Osteocyte (in vitro differentiated cells): Measurements from ENCODE around the gene PKP3. TPM values are rescaled to one million over a fixed set of nuclear protein-coding genes. Genes with fewer than 3 reads are reported as not detected.

ENCODE experiments used
- DNase-seq: peaks from one replicate; pipeline ENCODE4 v3.0.0; 2021; ENCODE audit warnings: mixed read lengths; ENCODE audit not compliant: unreplicated experiment; ENCODE audit errors: extremely low spot score
- H3K27ac Mint-ChIP-seq: one replicate; pipeline ENCODE4 v1.8.0; 2021; ENCODE audit warnings: mild to moderate bottlenecking, mixed read lengths; ENCODE audit not compliant: unreplicated experiment
- H3K27me3 Mint-ChIP-seq: one replicate; pipeline ENCODE4 v1.8.0; 2021; ENCODE audit warnings: mixed read lengths; ENCODE audit not compliant: unreplicated experiment
- H3K36me3 Mint-ChIP-seq: one replicate; pipeline ENCODE4 v1.8.0; 2021; ENCODE audit warnings: mixed read lengths; ENCODE audit not compliant: unreplicated experiment
- H3K4me1 Mint-ChIP-seq: one replicate; pipeline ENCODE4 v1.8.0; 2021; ENCODE audit warnings: mixed read lengths; ENCODE audit not compliant: unreplicated experiment
- H3K4me3 Mint-ChIP-seq: one replicate; pipeline ENCODE4 v1.8.0; 2021; ENCODE audit warnings: mild to moderate bottlenecking, moderate library complexity, mixed read lengths; ENCODE audit not compliant: unreplicated experiment
- H3K9me3 Mint-ChIP-seq: one replicate; pipeline ENCODE4 v1.8.0; 2021; ENCODE audit warnings: mixed read lengths; ENCODE audit not compliant: unreplicated experiment
- CTCF ChIP-seq: fragments of 200-600 bp; sonication (generic); IDR thresholded peaks from 2 replicates; pipeline ENCODE4 v1.5.0; 2021; ENCODE audit warnings: antibody characterized with exemption, mild to moderate bottlenecking, moderate library complexity
- total RNA-seq: library from RNA; stranded (reverse); gene quantifications from 2 replicates; pipeline ENCODE4 v1.2.1, GENCODE V29; 2021

Gene PKP3
- total RNA-seq, 1 donor from 2014 or later = 0.40 TPM

GRCh38 chr11:425301-425700 is 31.3 kb downstream of the PKP3 start:
- H3K27me3 Mint-ChIP-seq = peaks cover 9% of the 10 kb centered on the region
- H3K9me3 Mint-ChIP-seq = no peaks in the 10 kb centered on the region
- no peak overlapping the region for H3K4me3 Mint-ChIP-seq
- no peaks in the 10 kb centered on the region for H3K4me1 Mint-ChIP-seq
- no peak for TF ChIP-seq CTCF
- H3K36me3 Mint-ChIP-seq = no peaks in the 10 kb centered on the region
- H3K27ac Mint-ChIP-seq = no peak overlapping the region
- DNase-seq = no peak

DNA sequence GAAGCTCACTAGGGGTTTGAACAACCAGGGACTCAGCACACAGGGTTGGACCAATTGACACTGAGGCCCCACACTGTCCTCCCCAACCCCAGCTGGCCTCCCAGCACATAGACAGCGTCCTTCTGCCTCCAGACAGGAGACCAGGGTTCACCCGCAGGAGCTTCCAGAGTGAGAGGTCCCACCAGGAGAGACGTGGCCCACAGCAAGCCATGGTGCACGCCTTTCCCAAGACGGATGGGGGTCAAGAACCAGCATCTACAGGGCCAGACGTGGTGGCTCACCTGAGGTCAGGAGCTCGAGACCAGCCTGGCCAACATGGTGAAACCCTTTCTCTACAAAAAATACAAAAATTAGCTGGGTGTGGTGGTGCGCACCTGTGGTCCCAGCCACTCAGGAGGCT is 32.8 kb downstream of the PKP3 start:
- Mint-ChIP-seq H3K9me3 (no peaks in the 10 kb centered on the region), H3K27me3 (peaks cover 9% of the 10 kb centered on the region), H3K27ac (no peak overlapping the region), H3K36me3 (no peaks in the 10 kb centered on the region), H3K4me1 (no peaks in the 10 kb centered on the region), H3K4me3 (no peak overlapping the region)
- no peak for DNase-seq
- TF ChIP-seq CTCF = no peak

GRCh38 chr11:428295-428694 is 34.3 kb downstream of the PKP3 start:
- no peak for DNase-seq
- H3K36me3 Mint-ChIP-seq = no peaks in the 10 kb centered on the region
- H3K27me3 Mint-ChIP-seq = peaks cover 9% of the 10 kb centered on the region
- H3K27ac Mint-ChIP-seq = no peak overlapping the region
- H3K4me1 Mint-ChIP-seq = no peaks in the 10 kb centered on the region
- no peak for TF ChIP-seq CTCF
- no peaks in the 10 kb centered on the region for H3K9me3 Mint-ChIP-seq
- no peak overlapping the region for H3K4me3 Mint-ChIP-seq

DNA sequence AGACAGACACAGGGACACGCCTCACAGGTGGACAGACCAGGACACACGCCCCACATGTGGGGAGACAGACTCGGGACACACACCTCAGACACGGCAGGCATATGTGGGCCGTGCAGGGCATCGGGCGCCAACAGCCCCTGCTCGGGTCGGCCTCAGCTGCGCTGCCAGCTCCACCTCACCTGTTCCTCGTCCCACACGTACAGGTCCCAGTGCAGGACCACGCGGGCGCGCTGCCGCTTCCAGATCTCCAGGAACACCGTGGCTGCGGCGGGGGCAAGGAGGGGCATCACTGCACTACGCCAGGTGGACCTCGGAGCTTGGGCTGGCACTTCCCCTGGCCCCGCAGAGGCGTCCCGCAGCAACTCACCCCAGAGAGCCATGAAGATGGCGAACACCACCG is 35.4 kb downstream of the PKP3 start:
- no peak for TF ChIP-seq CTCF
- Mint-ChIP-seq H3K9me3 (no peaks in the 10 kb centered on the region), H3K4me3 (no peak overlapping the region), H3K27ac (no peak overlapping the region), H3K36me3 (no peaks in the 10 kb centered on the region), H3K27me3 (peaks cover 8% of the 10 kb centered on the region), H3K4me1 (no peaks in the 10 kb centered on the region)
- no peak for DNase-seq

DNA sequence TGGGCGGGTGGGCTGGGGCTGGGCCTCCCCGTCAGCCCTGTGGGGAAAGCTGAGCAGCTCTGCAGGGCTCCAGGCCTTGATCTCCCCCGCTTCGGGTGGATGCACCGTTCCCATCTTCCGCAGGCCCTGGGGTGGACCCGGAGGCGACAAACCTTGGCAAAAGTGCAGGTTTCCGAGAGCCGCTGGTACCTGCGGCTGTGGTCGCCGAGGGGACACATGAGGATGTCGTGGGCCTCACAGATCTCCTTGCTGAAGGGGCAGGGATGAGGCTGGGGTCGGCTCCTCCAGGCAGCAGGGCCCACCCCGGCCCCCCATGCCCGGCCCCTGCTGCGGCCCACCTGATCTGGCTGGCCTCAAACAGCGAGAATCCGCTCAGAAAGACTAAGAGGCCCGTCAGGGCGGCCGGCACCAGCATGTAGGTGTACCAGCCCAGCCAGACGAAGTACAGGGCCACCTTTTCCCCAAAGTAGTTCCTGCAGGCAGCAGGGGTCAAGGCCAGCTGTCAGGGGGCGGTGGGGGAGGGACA is 36.0 kb downstream of the PKP3 start:
- no peak overlapping the region for H3K27ac Mint-ChIP-seq
- TF ChIP-seq CTCF = no peak
- H3K4me3 Mint-ChIP-seq = no peak overlapping the region
- no peaks in the 10 kb centered on the region for H3K36me3 Mint-ChIP-seq
- H3K27me3 Mint-ChIP-seq = peaks cover 4% of the 10 kb centered on the region
- H3K9me3 Mint-ChIP-seq = no peaks in the 10 kb centered on the region
- no peak for DNase-seq
- H3K4me1 Mint-ChIP-seq = no peaks in the 10 kb centered on the region
